SH-SY5Y (cell line): ENCODE data around the gene FAM83C.

ENCODE experiments used
- GATA2 ChIP-seq: IDR thresholded peaks from 2 replicates; pipeline ENCODE4 v1.6.1; 2011; ENCODE audit warnings: mild to moderate bottlenecking, low read depth, low read length
- GATA3 ChIP-seq: IDR thresholded peaks from 2 replicates; pipeline ENCODE4 v1.6.1; 2011; ENCODE audit warnings: low read depth, mild to moderate bottlenecking, low read length, moderate library complexity

- TF ChIP-seq GATA3 = no peak
- no peak for TF ChIP-seq GATA2
Observed at GRCh38 chr20:35332540-35333200, 40.4 kb upstream of the FAM83C start.
